RWPE1 (cell line): ENCODE measurements around the gene OGFOD3.
"Not testable (repeated sequence)": the region's sequence is repeated elsewhere in the genome, so short reads cannot be mapped to it uniquely, and the experiment has no call there.

Experiments used
- CTCF ChIA-PET: fragments of 350-600 bp; sonication (Branson Sonifier 250); formaldehyde crosslinking; extraction: SDS; loops from one replicate; lab custom pipeline; 2021; lab: Yijun Ruan, JAX
- POLR2A ChIA-PET: fragments of 400-600 bp; formaldehyde crosslinking; extraction: SDS; loops from one replicate; lab custom pipeline; 2020; ENCODE audit warnings: antibody characterized with exemption; ENCODE audit not compliant: low non-redundant PET; lab: Yijun Ruan, JAX
- DNase-seq: peaks from one replicate; pipeline ENCODE4 v3.0.0; 2012; ENCODE audit warnings: low spot score
- H3K27ac ChIP-seq: fragments of 450-650 bp; 2 replicates; pipeline ENCODE4 v1.5.1; 2017
- TF ChIP-seq, protein P1 (sequence below): fragments of 450-650 bp; conservative IDR thresholded peaks from 2 replicates; pipeline ENCODE4 v1.5.1; 2017; ENCODE audit warnings: low read depth, mild to moderate bottlenecking

OGFOD3 gene

DNA sequence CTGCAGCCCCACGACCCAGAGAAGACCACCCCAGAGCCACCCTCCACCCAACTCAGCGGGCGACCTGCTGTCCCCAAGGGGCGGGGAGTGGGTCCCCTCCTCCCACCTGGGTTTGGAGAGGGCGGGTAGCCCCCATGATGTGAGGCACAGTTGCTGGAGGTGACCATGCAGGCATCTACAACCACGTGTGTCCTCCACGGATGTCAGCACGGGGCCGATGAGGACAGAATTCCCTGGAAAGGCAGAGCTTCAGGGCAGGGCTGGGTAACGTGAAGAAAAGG, 39.7 kb downstream of the OGFOD3 start:
- POLR2A ChIA-PET = no interaction called here
- CTCF ChIA-PET = no interaction called here
- no peak overlapping the region for H3K27ac ChIP-seq
- no peak for DNase-seq
- TF ChIP-seq, protein P1, sequence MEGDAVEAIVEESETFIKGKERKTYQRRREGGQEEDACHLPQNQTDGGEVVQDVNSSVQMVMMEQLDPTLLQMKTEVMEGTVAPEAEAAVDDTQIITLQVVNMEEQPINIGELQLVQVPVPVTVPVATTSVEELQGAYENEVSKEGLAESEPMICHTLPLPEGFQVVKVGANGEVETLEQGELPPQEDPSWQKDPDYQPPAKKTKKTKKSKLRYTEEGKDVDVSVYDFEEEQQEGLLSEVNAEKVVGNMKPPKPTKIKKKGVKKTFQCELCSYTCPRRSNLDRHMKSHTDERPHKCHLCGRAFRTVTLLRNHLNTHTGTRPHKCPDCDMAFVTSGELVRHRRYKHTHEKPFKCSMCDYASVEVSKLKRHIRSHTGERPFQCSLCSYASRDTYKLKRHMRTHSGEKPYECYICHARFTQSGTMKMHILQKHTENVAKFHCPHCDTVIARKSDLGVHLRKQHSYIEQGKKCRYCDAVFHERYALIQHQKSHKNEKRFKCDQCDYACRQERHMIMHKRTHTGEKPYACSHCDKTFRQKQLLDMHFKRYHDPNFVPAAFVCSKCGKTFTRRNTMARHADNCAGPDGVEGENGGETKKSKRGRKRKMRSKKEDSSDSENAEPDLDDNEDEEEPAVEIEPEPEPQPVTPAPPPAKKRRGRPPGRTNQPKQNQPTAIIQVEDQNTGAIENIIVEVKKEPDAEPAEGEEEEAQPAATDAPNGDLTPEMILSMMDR = no peak

GRCh38 chr17:82377924-82378740, 40.3 kb downstream of the OGFOD3 start:
- ChIA-PET CTCF (no interaction called here), POLR2A (no interaction called here)
- no peak for DNase-seq
- no peak overlapping the region for H3K27ac ChIP-seq
- TF ChIP-seq, protein P1 = no peak

- H3K27ac ChIP-seq, POLR2A ChIA-PET, DNase-seq, CTCF ChIA-PET: not testable (repeated sequence)
Observed at GRCh38 chr17:82377294-82377693, 41.1 kb downstream of the OGFOD3 start.

DNA sequence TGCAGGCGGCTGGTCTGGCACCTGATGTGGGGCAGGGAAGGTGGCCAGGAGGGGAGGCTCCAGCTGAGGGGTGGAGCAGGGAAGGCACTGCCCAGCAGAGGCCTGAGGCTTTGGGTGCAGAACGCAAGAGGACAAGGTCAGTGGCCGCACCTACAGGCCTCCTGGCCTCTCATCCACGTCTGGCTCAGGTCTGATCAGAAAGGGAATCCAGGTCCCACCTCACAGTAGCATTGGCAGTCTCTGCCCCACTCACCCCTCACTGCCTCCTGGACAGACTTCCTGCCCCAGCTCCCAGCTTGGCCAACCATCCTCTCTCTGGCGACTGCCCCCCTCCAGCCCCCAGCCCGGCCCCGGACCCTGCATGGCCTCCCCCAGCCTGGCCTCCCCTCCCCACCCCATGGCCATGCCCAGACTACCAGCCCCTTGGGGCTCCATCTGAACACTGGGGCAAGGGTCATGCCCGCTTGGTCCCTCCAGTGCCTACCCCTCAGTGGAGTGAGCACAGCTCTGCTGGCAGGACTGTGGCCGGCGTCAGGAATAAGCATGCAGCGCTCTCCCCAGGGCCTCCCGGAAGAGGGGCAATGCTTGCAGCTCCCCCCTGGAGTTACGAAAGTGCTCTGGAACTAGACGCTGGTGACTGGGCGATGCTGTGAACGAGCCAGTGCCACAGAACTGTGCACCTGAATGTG, 42.2 kb downstream of the OGFOD3 start:
- no peak for DNase-seq
- POLR2A ChIA-PET = no interaction called here
- TF ChIP-seq, protein P1 = no peak
- no peak overlapping the region for H3K27ac ChIP-seq
- CTCF ChIA-PET = interaction anchor here (0.5 kb wide), 1 partner anchor 40 kb away, joined by 3 read pairs; no protein-coding TSS in a partner anchor

DNA sequence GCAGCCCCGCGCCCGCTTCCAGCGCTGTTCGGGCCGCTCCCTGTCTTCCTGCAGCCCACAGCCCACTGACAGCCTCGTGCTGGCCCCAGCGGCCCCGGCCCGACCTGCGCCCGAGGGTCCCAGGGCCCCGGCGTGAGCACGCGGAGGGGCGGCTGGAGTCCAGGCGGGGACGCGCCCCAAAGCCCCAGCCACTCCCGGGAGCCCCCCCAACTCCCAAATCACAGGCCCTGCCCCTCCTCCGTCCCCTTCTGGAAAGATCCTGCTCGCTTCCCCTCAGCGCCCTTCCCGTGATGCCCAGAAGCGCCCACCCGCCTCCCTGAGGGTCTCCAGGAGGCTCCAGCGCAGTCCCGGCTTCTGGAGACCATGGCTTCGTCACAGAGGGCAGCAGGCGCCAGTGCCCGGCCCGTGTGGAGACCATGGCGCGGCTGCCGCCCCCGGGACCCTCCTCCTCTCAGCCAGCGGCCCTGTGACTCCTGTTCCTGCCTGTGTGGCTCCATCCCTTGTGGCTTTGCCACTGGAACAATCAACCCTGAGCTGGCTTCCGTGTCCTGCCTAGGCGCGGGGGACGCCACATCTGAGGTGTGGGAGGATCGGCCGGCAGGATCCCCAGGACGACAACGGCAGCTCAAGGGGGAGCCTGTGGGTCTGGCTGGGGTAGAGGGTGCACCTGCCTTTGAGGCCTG, 42.9 kb downstream of the OGFOD3 start:
- TF ChIP-seq, protein P1 = no peak
- DNase-seq = no peak
- no peak overlapping the region for H3K27ac ChIP-seq
- ChIA-PET POLR2A (no interaction called here), CTCF (interaction anchor here (0.5 kb wide), 1 partner anchor 41 kb away, joined by 3 read pairs; no protein-coding TSS in a partner anchor)

GRCh38 chr17:82374626-82375331, 43.6 kb downstream of the OGFOD3 start:
- ChIA-PET CTCF (no interaction called here), POLR2A (no interaction called here)
- TF ChIP-seq, protein P1 = no peak
- no peak overlapping the region for H3K27ac ChIP-seq
- no peak for DNase-seq
